ENCODE results near the gene GGA1. TPM values are rescaled to one million over a fixed set of nuclear protein-coding genes. Genes with fewer than 3 reads are reported as not detected.

Gene GGA1
- total RNA-seq, 3 donors from 2014 or later: 70.4 to 79.0 (median 74.3) TPM

DNA sequence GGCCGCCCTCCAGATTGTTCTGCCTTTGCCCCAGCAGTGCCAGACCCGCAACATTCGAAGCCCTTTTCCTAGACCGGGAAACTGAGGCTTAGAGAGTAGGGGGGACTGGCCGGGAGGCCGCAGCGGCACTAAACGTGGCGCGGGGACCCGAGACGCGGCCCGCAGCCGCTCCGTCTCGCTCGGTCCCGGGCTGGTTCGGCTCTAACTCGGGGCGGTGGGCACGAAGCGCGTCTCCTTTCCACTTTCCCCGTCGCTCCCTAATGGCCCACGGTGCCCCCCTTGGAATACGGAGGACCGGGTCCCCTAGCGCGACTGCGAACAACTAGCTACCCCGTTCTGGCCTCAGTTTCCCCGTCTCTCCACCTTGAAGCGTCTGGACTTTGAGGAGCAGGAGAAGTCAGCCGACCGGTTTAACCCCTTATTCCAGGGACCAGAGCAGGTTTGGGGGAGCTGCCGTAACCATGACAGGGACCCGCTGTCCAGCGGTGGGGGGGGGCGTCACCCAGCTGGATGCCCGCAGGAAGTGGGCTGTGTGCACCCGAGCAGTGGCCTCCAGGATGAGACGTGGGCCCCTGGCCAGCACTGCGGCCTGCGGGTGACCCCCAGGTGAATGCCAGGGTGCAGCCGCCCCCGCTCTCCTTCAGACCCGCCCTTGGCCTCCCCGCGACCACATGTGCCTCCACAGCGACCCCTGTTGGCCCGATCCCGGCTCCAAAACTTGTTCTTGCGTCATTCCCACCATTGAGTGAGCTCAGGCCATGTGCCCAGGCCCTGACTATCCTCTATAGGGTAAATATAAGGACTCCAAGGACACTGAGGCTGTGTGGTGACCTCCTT lies 47.2 kb upstream of the GGA1 start:
- DNase-seq (peak; percentile 92 to 99 (median 97)), ATAC-seq (peak; percentile 75)
- intact Hi-C loops (cut with DNase I, micrococcal nuclease): loop anchor here in 1 of 2 donors (2.0 kb wide), 1 partner anchor 17 kb away; no protein-coding TSS in a partner anchor
- no peaks in the 10 kb centered on the region for H3K36me3 ChIP-seq (ENCODE audit: low read depth)
- peaks cover 53% of the 10 kb centered on the region for H3K4me1 ChIP-seq (ENCODE audit: low read depth)
- no peaks in the 10 kb centered on the region for H3K9me3 ChIP-seq
- peak overlapping the region; percentile 67 for H3K4me3 ChIP-seq
- TF ChIP-seq, protein P1, sequence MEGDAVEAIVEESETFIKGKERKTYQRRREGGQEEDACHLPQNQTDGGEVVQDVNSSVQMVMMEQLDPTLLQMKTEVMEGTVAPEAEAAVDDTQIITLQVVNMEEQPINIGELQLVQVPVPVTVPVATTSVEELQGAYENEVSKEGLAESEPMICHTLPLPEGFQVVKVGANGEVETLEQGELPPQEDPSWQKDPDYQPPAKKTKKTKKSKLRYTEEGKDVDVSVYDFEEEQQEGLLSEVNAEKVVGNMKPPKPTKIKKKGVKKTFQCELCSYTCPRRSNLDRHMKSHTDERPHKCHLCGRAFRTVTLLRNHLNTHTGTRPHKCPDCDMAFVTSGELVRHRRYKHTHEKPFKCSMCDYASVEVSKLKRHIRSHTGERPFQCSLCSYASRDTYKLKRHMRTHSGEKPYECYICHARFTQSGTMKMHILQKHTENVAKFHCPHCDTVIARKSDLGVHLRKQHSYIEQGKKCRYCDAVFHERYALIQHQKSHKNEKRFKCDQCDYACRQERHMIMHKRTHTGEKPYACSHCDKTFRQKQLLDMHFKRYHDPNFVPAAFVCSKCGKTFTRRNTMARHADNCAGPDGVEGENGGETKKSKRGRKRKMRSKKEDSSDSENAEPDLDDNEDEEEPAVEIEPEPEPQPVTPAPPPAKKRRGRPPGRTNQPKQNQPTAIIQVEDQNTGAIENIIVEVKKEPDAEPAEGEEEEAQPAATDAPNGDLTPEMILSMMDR (IDR thresholded peaks at IDR 0.05): peak; percentile 81

DNA sequence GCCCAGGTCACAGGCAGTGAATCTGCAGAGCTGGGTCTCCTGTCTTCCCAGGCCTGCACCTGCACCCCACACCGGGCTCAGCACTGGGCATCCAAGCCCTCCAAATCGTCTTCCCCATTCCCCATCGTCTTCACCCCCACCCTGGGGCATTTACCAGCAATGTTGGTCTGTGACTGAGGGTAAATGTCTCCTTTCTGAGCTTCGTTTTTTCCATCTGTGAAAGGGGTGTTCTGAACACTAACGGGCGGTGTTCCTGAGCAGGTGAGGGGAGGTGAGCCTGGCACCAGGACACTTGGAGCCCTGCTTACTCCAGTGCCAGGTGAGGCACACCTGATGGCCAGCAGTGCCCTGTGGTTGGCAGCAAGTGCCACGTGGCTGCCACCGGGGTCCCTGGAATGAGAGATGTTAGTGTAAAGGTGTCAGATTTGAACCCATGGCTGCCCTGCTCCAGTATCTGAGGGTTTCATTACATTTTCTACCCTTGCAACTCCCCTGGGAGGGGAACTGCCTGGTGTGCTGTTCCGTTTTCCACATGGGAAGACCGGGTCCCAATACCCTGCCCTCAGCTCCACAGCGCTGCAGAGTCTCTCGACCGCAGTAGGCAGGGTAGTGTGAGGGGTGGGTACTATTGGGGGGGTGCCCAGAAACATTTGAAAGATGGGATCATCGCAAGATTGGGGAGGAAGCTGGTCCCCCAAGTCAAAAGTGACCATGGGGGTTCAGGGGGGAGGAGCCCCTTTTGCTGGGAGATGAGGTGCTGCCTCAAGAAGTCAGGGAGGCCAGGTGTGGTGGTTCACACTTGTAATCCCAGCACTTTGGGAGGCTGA lies 46.4 kb upstream of the GGA1 start:
- no peaks in the 10 kb centered on the region for H3K9me3 ChIP-seq
- intact Hi-C loops (cut with DNase I, micrococcal nuclease): no loop called here
- H3K4me1 ChIP-seq (ENCODE audit: low read depth): peaks cover 58% of the 10 kb centered on the region
- TF ChIP-seq, protein P1 (IDR thresholded peaks at IDR 0.05): no peak
- no peak overlapping the region for H3K4me3 ChIP-seq
- DNase-seq (no peak), ATAC-seq (no peak)
- no peaks in the 10 kb centered on the region for H3K36me3 ChIP-seq (ENCODE audit: low read depth)

DNA sequence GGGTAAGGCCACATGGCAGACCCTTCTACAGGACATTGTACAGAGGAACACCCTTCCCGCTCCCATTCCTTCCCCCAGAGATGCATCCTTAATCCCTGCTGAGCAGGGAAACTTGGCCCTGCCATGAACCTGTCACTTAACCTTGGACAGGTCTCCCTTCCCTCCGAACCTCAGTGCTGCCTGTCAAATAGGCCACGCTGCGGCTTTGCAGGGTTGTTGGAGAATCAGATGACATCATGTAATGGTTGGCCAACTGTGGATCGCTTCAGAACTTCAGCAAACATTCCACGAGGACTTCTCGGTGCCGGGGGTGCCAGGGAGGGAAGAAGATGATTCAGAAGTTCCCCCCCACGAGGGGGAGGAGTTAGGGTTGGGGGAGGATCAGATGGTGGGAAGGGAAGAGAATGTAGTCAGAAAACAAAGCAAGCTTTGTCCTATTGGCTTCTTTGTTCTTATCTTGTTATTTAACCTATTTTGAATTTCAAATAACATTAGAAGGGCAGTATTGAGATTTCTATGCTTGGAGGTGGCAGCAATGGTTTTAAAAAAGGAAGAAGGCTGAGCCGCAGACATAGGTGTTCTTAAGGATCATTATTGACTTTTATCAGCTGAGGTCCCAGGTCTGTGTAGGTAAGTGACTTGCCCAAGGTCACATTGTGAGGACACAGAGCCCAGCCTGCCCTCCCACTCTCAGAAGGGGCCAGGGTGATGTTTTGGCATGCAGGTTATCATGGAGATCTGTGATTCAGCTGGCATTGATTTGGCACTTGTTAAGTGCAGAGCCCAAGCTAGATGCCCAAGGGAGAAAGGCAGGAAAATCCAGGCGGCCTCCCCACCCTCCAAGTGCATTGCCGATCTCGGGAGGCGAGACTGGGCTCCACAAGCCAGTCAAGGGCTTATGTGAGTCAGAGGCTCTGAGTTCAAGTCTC lies 45.2 kb upstream of the GGA1 start:
- Histone ChIP-seq H3K36me3 (ENCODE audit: low read depth) (no peaks in the 10 kb centered on the region), H3K4me1 (ENCODE audit: low read depth) (peaks cover 67% of the 10 kb centered on the region), H3K9me3 (no peaks in the 10 kb centered on the region), H3K4me3 (no peak overlapping the region)
- peak; percentile 67 to 75 (median 70) for DNase-seq
- intact Hi-C loops (cut with DNase I, micrococcal nuclease): no loop called here
- TF ChIP-seq, protein P1 (IDR thresholded peaks at IDR 0.05): no peak
- peak; percentile 17 for ATAC-seq

DNA sequence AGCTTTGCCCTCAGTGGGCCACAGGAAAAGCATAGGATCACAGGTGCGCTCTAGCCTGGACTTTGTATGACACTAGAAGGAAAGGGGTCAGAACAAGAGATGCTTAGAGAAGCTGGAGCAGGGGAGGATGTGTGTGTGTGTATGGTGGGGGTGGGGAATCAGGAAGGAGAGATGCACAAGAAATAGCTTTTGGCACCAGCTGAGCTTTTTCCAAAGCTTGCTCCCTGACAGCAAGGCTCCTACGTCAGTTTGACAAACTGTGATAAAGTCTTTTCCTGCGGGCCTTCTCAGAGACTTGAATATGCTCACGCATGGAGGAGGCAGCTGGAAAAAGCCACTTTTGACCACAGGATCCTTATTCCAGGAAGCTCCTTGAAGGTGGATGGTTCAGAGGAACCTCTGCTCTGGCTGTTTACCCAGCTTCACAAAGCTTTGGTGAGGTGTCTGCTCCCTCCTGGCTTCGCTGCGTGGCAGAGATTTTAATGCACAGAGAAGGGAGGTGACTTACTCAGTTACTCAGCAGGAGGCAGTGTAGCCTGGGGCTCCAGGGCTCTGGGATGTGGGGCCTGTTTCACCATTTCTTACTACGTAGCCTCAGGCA lies 44.4 kb upstream of the GGA1 start:
- TF ChIP-seq, protein P1 (IDR thresholded peaks at IDR 0.05): no peak
- H3K36me3 ChIP-seq (ENCODE audit: low read depth): no peaks in the 10 kb centered on the region
- intact Hi-C loops (cut with DNase I, micrococcal nuclease): no loop called here
- peaks cover 75% of the 10 kb centered on the region for H3K4me1 ChIP-seq (ENCODE audit: low read depth)
- H3K4me3 ChIP-seq: no peak overlapping the region
- no peaks in the 10 kb centered on the region for H3K9me3 ChIP-seq
- ATAC-seq: no peak
- no peak for DNase-seq

DNA sequence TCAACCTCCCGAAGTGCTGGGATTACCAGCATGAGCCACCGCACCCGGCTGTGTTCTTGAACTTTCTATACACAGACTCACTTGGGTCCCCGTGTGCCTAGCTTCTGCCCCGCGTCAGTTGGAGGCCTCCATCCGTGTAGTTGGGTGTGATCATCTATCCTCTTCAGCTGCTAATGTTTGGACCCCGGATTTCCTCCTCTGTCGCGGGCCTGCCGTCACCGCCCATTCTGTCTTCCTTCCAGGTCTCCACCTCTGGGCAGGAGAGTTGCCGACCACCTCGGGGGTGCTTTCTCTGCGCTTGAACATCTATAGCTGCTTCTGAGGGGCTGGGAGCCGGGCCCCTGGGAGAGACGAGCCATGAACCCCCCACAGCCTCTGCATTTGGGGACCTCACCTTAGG lies 42.8 kb upstream of the GGA1 start:
- intact Hi-C loops (cut with DNase I, micrococcal nuclease): no loop called here
- TF ChIP-seq, protein P1 (IDR thresholded peaks at IDR 0.05): no peak
- no peak for ATAC-seq
- Histone ChIP-seq H3K36me3 (ENCODE audit: low read depth) (no peaks in the 10 kb centered on the region), H3K9me3 (no peaks in the 10 kb centered on the region), H3K4me1 (ENCODE audit: low read depth) (peaks cover 83% of the 10 kb centered on the region), H3K4me3 (no peak overlapping the region)
- DNase-seq: peak in 1 of 3 donors; percentile 42
